Psoas muscle (tissue), 8 donors: Measurements from ENCODE around the gene FLRT3. TPM values are rescaled to one million over a fixed set of nuclear protein-coding genes. Genes with fewer than 3 reads are reported as not detected.

Source experiments
- ATAC-seq, 4 donors: fragments of 200-7000 bp; cut with Tn5 transposase; one replicate each; pipeline ENCODE4 v1.9.1; 2020; ENCODE audit warnings: moderate library complexity in 3 of 4, mild to moderate bottlenecking in 2 of 4
- DNase-seq, 2 donors: peaks; one replicate each; pipeline ENCODE4 v3.0.0-alpha.2; 2020
- H3K27ac ChIP-seq: fragments of 200-600 bp; one replicate; pipeline ENCODE4 v1.8.0; 2022
- H3K27me3 ChIP-seq, 3 donors: fragments of 200-600 bp in 1 of 3; one replicate each; pipeline versions ENCODE4 v1.6.1 to v1.8.0; 2013 to 2022; ENCODE audit warnings: low read length in 2 of 3, mild to moderate bottlenecking in 2 of 3, moderate library complexity in 1 of 3; ENCODE audit not compliant: insufficient read depth in 3 of 3
- H3K36me3 ChIP-seq, 2 donors: fragments of 200-600 bp in 1 of 2; one replicate each; pipeline versions ENCODE4 v1.6.1 to v1.8.0; 2013 to 2022; ENCODE audit warnings: low read depth in 1 of 2, mild to moderate bottlenecking in 1 of 2, moderate library complexity in 1 of 2; ENCODE audit not compliant: insufficient read depth in 1 of 2
- H3K4me1 ChIP-seq: fragments of 200-600 bp; one replicate; pipeline ENCODE4 v1.8.0; 2022
- H3K4me3 ChIP-seq: fragments of 200-600 bp; one replicate; pipeline ENCODE4 v1.8.0; 2022; ENCODE audit warnings: mild to moderate bottlenecking
- H3K9me3 ChIP-seq: fragments of 200-600 bp; one replicate; pipeline ENCODE4 v1.8.0; 2022
- CTCF ChIP-seq: fragments of 200-600 bp; IDR thresholded peaks from one replicate; pipeline ENCODE4 v1.8.0; 2022; ENCODE audit warnings: antibody characterized with exemption
- WGBS, 3 donors: extraction: QIAGEN DNeasy Blood & Tissue Kit; methylation state at CpG; one replicate each; pipeline versions ENCODE4 v1.1.6 to v1.1.7; 2013; 5-methylcytosine and 5-hydroxymethylcytosine counted together
- intact Hi-C, 2 donors: fragments of 100-400 bp; cut with DNase I; formaldehyde crosslinking; loops; one replicate each; pipeline versions ENCODE4 v1.11.0 to v1.14.2; 2022
- polyA plus RNA-seq, 3 donors: library from polyadenylated mRNA; stranded (reverse); fragments of 200-250 nt; gene quantifications; one replicate each; pipeline ENCODE4 v1.2.3, GENCODE V29; 2013
- total RNA-seq, 4 donors: library from RNA; stranded (reverse); fragmentation: NEBNext Ultra II Directional in 2 of 4; extraction: Animal tissue kit (Norgen Biotek cat#: 25700) in 2 of 4; gene quantifications; one replicate each; pipeline versions ENCODE4 v1.2.1 to v1.2.4, GENCODE V29; 2021 to 2023
- donor health status: healthy with polysubstance abuse.
- donor health status: DM: no; HTN: no; CAD: no; lungs with moderate emphysema.
- donor health status: Bipolar disorder and iron deficiency.
- donor health status: healthy.
- donor health status: DM: yes; HTN: yes; CAD: no.
- donor health status: DM: no; HTN: no; CAD: no.
- donor health status: DM: no; HTN: no; CAD: no.
- donor health status: DM: yes; HTN: yes; CAD: no.

Gene FLRT3
- total and polyA plus RNA-seq, 7 donors: 0.31 to 3.1 (median 1.0) TPM

- no peak for DNase-seq
- Histone ChIP-seq H3K27me3 (no peaks in the 10 kb centered on the region), H3K9me3 (no peaks in the 10 kb centered on the region), H3K4me3 (no peak overlapping the region), H3K36me3 (no peaks in the 10 kb centered on the region), H3K4me1 (no peaks in the 10 kb centered on the region), H3K27ac (no peak overlapping the region)
- no peak for ATAC-seq
- no peak for TF ChIP-seq CTCF
- intact Hi-C loops: no loop called here
- WGBS, 3 donors: 66 to 72% (median 68%) methylated on average over 5 of the region's 5 CpGs
Measured at GRCh38 chr20:14383335-14383734, 45.9 kb upstream of the FLRT3 start.

- no peak overlapping the region for H3K27ac ChIP-seq
- ATAC-seq: no peak
- DNase-seq: no peak
- H3K4me3 ChIP-seq: no peak overlapping the region
- intact Hi-C loops: no loop called here
- no peaks in the 10 kb centered on the region for H3K27me3 ChIP-seq
- no peaks in the 10 kb centered on the region for H3K4me1 ChIP-seq
- no peaks in the 10 kb centered on the region for H3K36me3 ChIP-seq
- no peak for TF ChIP-seq CTCF
- H3K9me3 ChIP-seq: no peaks in the 10 kb centered on the region
Measured at GRCh38 chr20:14378326-14378725, 40.9 kb upstream of the FLRT3 start.

GRCh38 chr20:14375416-14375985, 38.1 kb upstream of the FLRT3 start:
- Histone ChIP-seq H3K9me3 (no peaks in the 10 kb centered on the region), H3K4me1 (no peaks in the 10 kb centered on the region), H3K36me3 (no peaks in the 10 kb centered on the region), H3K4me3 (no peak overlapping the region), H3K27ac (no peak overlapping the region), H3K27me3 (no peaks in the 10 kb centered on the region)
- 31 to 38% (median 34%) methylated on average over 4 of the region's 4 CpGs for WGBS, 3 donors
- no peak for TF ChIP-seq CTCF
- DNase-seq (no peak), ATAC-seq (no peak)
- intact Hi-C loops: no loop called here

- H3K27ac ChIP-seq: no peak overlapping the region
- no peaks in the 10 kb centered on the region for H3K27me3 ChIP-seq
- ATAC-seq: no peak
- H3K9me3 ChIP-seq: no peaks in the 10 kb centered on the region
- DNase-seq: no peak
- no peaks in the 10 kb centered on the region for H3K36me3 ChIP-seq
- H3K4me1 ChIP-seq: no peaks in the 10 kb centered on the region
- 33 to 39% (median 37%) methylated on average over 3 of the region's 3 CpGs for WGBS, 3 donors
- TF ChIP-seq CTCF: no peak
- intact Hi-C loops: no loop called here
- H3K4me3 ChIP-seq: no peak overlapping the region
Measured at GRCh38 chr20:14374196-14374595, 36.8 kb upstream of the FLRT3 start.
